Vagina (tissue), 2 donors: Measurements from ENCODE around the gene FAM236C.
"Not testable (repeated sequence)": the region's sequence is repeated elsewhere in the genome, so short reads cannot be mapped to it uniquely, and the experiment has no call there.

ENCODE experiments used
- POLR2A ChIP-seq, 2 donors: fragments of 450-650 bp; IDR thresholded peaks; one replicate each; pipeline ENCODE4 v1.6.1; 2017; ENCODE audit warnings: antibody characterized with exemption in 2 of 2, mild to moderate bottlenecking in 2 of 2, moderate library complexity in 2 of 2
- POLR2AphosphoS5 ChIP-seq, 2 donors: sonication (generic); formaldehyde crosslinking; IDR thresholded peaks; one replicate each; pipeline ENCODE4 v1.9.0; 2017; ENCODE audit warnings: antibody characterized with exemption in 2 of 2, mild to moderate bottlenecking in 2 of 2, low read depth in 1 of 2; ENCODE audit not compliant: insufficient read depth in 1 of 2

DNA sequence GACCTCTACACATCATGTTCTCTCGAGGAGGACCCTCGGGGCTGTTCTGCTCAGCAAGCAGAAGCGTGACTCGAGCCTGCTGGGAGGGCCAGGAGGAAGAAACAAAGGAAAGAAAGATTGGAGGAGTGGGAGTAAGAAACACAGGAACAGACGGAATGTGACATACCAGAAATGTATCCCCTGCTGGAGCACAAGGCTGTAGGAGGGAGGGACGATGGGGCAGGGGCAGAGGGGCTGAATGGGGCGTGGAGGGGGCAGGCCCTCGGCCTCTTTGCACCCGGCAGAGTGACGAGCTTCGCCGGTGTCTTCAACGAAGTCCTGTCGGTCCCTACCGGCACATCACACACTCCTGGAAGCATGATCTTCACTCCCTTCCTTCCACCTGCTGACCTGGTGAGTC is 25.5 kb downstream of the FAM236C start, which contains the start of gene FAM236A:
- not testable (repeated sequence) for TF ChIP-seq POLR2AphosphoS5 (IDR thresholded peaks at IDR 0.05; ENCODE audit: insufficient read depth in 1 of 2, low read depth in 1 of 2); POLR2A (IDR thresholded peaks at IDR 0.05)
